ENCODE measurements around the gene STRBP.

DNA sequence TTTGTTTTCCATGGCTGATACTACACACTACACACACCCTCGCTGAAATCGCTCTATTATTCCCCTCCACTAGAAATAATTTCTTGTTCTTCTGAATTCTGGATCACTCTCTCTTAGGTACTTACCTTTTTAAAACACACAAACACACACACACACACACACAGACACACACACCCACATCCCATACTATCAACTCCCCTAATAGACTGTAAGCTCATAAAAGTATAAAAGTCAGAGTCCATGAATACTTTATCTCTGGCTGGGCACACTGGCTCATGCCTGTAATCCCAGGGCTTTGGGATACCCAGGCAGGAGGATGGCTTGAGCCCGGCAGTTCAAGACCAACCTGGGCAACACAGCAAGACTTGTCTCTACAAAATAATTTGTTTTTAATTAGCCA, 11.1 kb downstream of the STRBP start:
- TF ChIP-seq, protein P1, sequence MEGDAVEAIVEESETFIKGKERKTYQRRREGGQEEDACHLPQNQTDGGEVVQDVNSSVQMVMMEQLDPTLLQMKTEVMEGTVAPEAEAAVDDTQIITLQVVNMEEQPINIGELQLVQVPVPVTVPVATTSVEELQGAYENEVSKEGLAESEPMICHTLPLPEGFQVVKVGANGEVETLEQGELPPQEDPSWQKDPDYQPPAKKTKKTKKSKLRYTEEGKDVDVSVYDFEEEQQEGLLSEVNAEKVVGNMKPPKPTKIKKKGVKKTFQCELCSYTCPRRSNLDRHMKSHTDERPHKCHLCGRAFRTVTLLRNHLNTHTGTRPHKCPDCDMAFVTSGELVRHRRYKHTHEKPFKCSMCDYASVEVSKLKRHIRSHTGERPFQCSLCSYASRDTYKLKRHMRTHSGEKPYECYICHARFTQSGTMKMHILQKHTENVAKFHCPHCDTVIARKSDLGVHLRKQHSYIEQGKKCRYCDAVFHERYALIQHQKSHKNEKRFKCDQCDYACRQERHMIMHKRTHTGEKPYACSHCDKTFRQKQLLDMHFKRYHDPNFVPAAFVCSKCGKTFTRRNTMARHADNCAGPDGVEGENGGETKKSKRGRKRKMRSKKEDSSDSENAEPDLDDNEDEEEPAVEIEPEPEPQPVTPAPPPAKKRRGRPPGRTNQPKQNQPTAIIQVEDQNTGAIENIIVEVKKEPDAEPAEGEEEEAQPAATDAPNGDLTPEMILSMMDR (IDR thresholded peaks at IDR 0.05; ENCODE audit: low read depth, low read length, poor library complexity, severe bottlenecking) = no peak
- no peak for TF ChIP-seq EZH2phosphoT487 (IDR thresholded peaks at IDR 0.05; ENCODE audit: borderline replicate concordance, low read length)

All from DOHH2 (cell line).